ENCODE measurements around the gene TTYH3.
A peak's percentile ranks its signal among the peaks of the same experiment; 100 is the strongest.

Gene TTYH3

GRCh38 chr7:2635810-2636701 is 4.3 kb downstream of the TTYH3 start:
- DNase-seq, result no peak

- no peak for DNase-seq
Measured at GRCh38 chr7:2637066-2637471, 5.3 kb downstream of the TTYH3 start.

- no peak for DNase-seq
Measured at GRCh38 chr7:2637505-2638223, 5.9 kb downstream of the TTYH3 start.

GRCh38 chr7:2638224-2638991 is 6.6 kb downstream of the TTYH3 start:
- no peak for DNase-seq

- DNase-seq, result no peak
Measured at GRCh38 chr7:2639181-2639681, 7.4 kb downstream of the TTYH3 start.

DNA sequence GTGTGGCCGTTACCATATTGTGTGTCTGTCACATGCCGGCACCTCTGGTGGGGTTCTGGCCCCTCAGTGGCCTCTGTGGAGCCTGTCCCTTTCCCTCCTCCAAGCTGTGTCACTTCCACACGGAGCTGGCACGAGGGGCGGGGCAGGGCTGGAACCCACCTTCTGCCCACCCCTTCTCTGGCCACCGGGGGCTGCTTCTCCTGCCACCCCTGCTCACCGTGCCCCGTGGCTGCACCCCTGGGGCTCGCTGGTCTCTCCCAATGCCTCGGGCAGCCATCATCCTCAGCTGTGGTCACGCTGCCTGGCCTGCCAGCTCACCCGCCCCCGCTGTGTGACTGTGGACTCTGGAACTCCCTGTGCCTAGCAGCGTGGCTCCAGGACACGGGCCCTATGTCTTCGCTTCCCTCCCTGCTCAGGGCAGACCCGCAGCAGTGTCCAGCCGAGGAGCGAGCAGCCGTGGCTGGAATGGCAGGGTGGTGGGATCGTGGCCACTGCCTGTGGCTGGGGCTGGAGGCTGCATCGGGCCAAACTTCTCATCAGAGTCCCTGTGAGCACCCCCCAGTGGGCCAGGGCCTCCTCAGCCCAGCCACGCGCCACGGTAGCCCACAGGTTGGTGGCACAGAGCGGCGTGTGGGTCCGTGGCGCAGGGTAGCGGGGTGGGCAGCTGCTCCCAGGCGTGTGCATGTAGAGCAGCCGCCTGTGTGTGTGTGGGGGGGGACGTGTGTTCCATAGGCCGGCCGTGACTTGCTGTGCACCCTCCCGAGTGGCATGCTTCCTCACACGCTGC is 8.1 kb downstream of the TTYH3 start:
- no peak for DNase-seq

GRCh38 chr7:2640482-2640830 is 8.7 kb downstream of the TTYH3 start:
- no peak for DNase-seq

GRCh38 chr7:2640846-2641316 is 9.1 kb downstream of the TTYH3 start:
- DNase-seq, result no peak

DNA sequence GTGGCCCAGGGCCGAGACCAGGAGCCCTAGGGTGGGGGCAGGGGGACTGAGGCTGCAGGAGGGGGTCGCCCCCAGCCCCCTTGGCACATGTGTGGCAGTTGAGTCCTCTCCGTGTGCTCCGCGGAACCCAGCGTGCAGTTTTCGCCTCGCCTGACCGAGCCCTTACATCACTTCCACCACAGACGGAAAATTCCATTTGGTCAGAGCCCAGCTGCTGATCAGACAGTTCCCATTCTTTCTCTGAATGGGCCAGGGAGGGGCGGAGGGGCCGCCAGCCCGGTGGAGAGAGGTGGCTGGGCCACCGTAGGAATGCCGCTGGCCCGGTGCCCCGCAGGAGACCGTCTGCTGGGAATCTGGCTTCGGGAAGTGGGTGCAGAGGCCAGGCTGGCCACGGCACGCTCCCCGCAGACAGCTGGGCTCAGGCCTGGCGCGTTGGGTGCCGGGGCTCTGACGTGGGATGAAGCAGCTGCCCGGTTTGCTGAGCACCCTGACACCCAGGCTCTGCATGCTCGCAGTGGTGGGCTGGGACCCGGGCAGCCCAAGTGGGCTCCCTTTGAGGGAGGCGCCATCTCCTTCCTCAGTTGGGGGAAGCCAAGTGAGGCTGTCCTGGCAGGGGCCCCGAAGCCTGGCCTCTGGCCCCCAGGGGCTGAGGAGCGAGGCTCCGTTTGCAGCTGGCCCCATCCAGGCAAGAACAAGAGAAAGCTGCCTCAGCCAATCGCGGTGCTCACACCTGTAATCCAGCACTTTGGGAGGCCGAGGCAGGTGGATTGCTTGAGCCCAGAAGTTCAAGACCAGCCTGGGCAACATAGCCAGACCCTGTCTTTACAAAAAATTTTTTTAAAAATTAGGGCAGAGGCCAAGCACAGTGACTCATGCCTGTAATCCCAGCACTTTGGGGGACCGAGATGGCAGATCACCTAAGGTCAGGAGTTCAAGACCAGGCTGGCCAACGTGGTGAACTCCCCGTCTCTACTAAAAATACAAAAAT is 9.9 kb downstream of the TTYH3 start:
- no peak for DNase-seq

- no peak for DNase-seq
Measured at GRCh38 chr7:2643386-2644219, 11.8 kb downstream of the TTYH3 start.

DNA sequence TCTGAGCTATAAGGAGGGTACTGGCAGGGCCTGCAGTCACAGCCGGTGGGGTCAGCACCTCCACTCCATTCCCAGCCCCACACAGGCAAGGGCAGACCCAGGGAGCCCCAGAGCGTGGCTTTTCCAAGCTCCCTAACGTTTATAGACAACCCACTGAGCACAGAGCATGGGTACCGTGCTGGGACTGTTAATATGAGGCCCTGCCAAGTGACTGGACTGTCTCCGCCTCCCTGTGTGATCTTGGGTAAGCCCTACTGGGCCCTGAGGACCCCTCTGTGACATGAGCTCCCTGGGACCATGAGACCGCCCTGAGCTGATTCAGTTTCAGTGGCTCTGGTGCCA is 12.4 kb downstream of the TTYH3 start:
- DNase-seq, result no peak

- peak in 1 of 3 experiments; percentile 23 for DNase-seq
Measured at GRCh38 chr7:2644562-2645273, 12.9 kb downstream of the TTYH3 start.

GRCh38 chr7:2645274-2645868 is 13.6 kb downstream of the TTYH3 start:
- DNase-seq, result no peak

GRCh38 chr7:2646336-2646679 is 14.5 kb downstream of the TTYH3 start:
- no peak for DNase-seq

GRCh38 chr7:2646680-2647571 is 15.1 kb downstream of the TTYH3 start:
- peak in 1 of 3 experiments; percentile 39 for DNase-seq

DNA sequence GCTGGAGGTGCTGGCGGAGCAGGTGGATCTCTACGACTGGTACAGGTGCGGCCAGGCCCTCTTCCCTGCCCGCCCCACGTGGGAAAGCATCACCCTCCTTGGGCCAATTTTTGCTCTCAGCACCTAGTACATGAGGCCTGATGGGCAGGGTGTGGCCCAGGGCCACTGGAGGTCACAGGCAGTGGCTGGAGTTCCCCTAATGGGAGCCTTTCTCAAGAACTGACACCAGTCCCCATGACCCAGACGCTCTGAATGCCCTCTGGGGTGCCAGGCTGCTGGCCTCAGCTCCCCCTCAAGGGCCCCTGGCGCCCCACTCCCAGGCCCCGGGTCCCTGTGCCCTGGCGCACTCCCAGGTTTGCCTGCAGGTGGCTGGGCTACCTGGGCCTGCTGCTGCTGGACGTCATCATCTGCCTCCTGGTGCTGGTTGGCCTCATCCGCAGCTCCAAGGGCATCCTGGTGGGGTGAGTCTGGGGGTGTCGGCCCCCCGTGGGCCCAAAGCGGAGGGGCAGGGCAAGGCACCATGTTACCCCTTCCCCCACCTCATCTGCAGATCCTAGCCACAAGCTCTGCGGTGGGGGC is 15.9 kb downstream of the TTYH3 start:
- DNase-seq, result no peak

DNA sequence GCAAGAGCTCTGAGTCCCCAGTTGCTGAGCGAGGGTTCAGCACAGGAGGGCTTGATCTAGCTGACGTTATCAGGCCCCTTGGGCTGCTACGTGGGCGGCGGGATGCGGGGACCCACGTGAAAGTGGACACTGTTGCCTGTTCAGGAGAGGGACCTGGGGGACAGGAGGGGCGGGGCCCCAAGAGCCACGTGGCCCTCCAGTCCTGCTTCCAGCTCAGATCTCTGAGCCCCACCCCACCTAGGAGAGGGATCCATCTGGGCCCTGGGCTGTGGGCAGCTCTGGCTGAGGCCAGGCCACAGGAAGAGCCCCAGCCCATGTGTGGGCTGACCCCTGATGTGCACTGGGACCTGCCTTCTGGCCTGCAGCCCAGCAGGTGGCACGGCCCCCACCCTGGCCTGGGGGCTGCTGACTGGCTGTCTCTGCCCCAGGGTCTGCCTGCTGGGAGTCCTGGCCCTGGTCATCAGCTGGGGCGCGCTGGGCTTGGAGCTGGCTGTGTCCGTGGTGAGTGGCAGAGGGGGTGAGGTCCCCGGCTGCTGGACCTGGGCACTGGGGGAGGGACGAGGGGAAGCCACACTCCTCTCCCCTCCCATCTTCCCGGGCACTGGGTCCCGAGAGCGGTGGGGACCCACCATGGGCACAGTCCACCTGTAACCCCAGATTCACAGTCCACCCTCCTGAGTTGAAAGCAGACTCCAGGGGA is 17.5 kb downstream of the TTYH3 start:
- DNase-seq, result no peak
